HG03571 (cell line): ENCODE results near the gene PARP2.
"Not testable (repeated sequence)": the region's sequence is repeated elsewhere in the genome, so short reads cannot be mapped to it uniquely, and the experiment has no call there.

Experiments used
- ATAC-seq: cut with Tn5 transposase; IDR thresholded peaks from one replicate; pipeline ENCODE4 v1.9.1; 2021; ENCODE audit not compliant: unreplicated experiment

Gene PARP2

GRCh38 chr14:20345366-20345765 lies 1.9 kb downstream of the PARP2 start:
- ATAC-seq, result no peak

GRCh38 chr14:20346713-20347112 lies 3.3 kb downstream of the PARP2 start:
- no peak for ATAC-seq

- ATAC-seq, result no peak
These were observed 4.3 kb downstream of the PARP2 start for GRCh38 chr14:20347747-20348146.

GRCh38 chr14:20350282-20350681 lies 6.8 kb downstream of the PARP2 start:
- no peak for ATAC-seq

GRCh38 chr14:20350860-20351259 lies 7.4 kb downstream of the PARP2 start:
- ATAC-seq, result no peak

GRCh38 chr14:20356422-20356821 lies 13.0 kb downstream of the PARP2 start:
- no peak for ATAC-seq

- ATAC-seq, result not testable (repeated sequence)
These were observed 15.0 kb downstream of the PARP2 start for GRCh38 chr14:20358474-20358873.

- no peak for ATAC-seq
These were observed 22.5 kb downstream of the PARP2 start for GRCh38 chr14:20365928-20366327.

GRCh38 chr14:20372796-20373195 lies 29.4 kb downstream of the PARP2 start:
- ATAC-seq, result no peak

- no peak for ATAC-seq
These were observed 32.0 kb downstream of the PARP2 start for GRCh38 chr14:20375471-20375870.

- no peak for ATAC-seq
These were observed 32.7 kb downstream of the PARP2 start for GRCh38 chr14:20376071-20376588.

- no peak for ATAC-seq
These were observed 33.7 kb downstream of the PARP2 start for GRCh38 chr14:20377171-20377570.

GRCh38 chr14:20379743-20380142 lies 36.3 kb downstream of the PARP2 start:
- no peak for ATAC-seq

- ATAC-seq, result no peak
These were observed 37.2 kb downstream of the PARP2 start for GRCh38 chr14:20380681-20381080.

- ATAC-seq, result no peak
These were observed 37.9 kb downstream of the PARP2 start for GRCh38 chr14:20381341-20381740.

GRCh38 chr14:20382526-20382925 lies 39.1 kb downstream of the PARP2 start:
- ATAC-seq, result no peak

- no peak for ATAC-seq
These were observed 39.6 kb downstream of the PARP2 start for GRCh38 chr14:20383032-20383431.

GRCh38 chr14:20383636-20384035 lies 40.2 kb downstream of the PARP2 start:
- no peak for ATAC-seq

- ATAC-seq, result no peak
These were observed 40.9 kb downstream of the PARP2 start for GRCh38 chr14:20384321-20384720.

- no peak for ATAC-seq
These were observed 41.5 kb downstream of the PARP2 start for GRCh38 chr14:20384886-20385285.

- ATAC-seq, result no peak
These were observed 42.9 kb downstream of the PARP2 start for GRCh38 chr14:20386276-20386855.

GRCh38 chr14:20387576-20387975 lies 44.1 kb downstream of the PARP2 start:
- ATAC-seq, result no peak

- no peak for ATAC-seq
These were observed 44.7 kb downstream of the PARP2 start for GRCh38 chr14:20388159-20388558.
